Stimulated activated CD4-positive, alpha-beta T cell treated with anti-CD3 and anti-CD28 coated beads, Interleukin-1b, Interleukin-23, amount 100 ng/mL, for 48 hours (primary cell): ENCODE results near the gene PLD1.
"Not testable (repeated sequence)": the region's sequence is repeated elsewhere in the genome, so short reads cannot be mapped to it uniquely, and the experiment has no call there.

Experiments used
- DNase-seq: peaks from one replicate; pipeline ENCODE4 v3.0.0-alpha.2; 2020

Gene PLD1

DNA sequence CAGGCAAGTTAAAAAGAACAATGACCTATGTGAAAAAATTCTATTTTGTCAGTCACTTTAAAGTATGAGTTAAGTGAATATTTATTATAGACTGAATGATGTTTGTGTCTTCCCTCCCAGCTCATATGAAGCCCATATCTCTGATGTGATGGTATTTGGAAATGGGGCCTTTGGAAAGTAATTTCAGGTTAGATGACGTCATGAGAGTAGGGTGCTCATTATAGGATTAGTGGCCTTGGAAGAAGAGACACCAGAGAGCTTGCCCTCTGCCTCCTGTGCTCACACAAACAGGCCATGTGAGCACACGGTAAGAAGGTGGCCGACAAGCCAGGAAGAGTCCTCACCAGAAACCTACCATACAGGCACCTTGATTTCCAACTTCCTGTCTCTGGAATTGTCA lies 211.3 kb downstream of the PLD1 start:
- no peak for DNase-seq

DNA sequence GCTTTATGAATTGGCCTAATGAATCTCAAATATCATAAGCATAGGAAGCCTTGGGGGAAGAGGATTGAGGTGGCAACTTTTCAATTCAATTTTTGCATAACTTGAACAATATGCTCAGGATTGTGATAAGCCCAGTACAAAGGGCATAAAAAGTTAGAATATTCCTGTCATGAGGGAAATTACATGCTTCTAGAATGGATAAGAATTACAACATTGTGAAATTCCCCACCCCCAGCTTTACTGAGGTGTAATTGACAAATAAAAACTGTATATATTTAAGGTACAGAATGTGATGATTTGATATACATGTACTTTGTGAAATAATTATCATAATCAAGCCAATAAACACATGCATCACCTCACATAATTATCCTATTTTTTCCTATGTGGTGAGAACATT lies 217.5 kb downstream of the PLD1 start:
- DNase-seq = no peak

DNA sequence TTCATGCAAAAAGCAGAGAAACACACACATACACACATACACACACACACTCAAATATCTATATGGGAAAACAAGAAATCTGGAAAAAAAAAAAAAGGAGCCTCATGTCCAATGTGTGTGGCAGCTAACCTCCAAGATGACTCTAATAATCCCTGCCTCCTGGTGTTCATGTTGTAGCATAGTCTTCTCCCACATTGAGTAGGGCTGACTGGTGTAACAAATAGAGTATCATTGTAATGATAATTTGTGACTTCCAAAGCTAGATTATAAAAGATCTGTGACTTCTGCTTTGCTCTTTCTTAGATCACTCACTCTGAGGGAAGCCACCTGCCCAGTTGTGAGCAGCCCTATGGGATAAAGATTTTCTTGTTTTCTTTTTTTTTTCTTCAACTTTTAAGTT lies 219.2 kb downstream of the PLD1 start:
- DNase-seq = no peak

DNA sequence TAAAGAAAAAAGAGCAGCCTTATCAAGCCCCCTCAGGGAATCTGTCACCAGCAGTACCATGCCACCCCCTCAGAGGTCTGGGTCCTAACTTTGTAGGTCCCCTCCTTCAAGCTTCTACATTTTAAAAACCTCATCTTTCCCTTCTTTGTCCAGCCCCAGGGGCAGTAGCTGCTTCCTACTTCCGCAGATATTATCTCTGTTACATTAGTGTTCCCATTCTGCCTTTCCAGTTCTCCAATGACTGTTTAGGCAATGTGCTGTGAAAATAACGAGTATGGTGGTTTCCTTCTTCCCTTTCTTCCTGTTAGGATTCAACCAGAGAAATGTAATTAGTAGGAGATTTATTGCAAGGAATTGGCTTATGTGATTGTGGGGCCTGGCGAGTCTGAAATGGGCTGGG lies 224.0 kb downstream of the PLD1 start:
- no peak for DNase-seq

DNA sequence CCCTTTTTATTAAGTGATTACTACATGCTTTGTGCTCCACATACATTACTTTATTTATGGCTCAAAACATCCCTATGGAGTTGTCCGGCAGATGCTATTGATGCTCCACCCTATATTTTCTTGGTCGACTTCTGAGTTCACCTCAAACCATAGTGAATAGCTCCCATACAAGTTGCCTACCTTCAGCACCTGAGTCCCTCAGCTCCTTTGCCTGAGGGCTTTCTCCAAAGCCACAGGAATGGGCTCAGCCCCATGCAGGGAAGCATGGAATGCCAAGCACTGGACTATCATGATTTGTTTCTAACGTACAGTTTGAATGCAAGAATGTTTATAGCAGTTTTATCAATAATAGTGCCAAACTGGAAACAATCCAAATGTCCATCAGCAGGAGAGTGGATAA lies 225.2 kb downstream of the PLD1 start:
- no peak for DNase-seq

DNA sequence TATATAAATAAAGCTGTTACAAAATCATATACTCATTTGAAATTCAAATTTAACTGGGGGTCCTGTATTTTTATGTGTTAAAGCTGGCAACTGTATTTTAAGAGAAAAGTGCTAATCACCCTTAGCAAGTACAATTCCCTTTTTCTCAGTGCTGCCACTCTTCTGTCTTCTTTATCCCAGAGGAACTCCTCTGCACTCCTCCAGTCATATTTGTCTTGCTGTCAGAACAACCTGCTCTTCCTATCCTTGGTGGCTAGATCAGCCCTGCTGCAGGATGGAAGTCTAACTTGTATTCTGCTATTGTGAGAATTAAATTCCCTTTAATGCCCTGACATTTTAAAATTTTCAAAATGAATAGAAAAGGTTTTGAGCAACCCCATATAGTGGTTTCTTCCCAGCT lies 226.2 kb downstream of the PLD1 start:
- no peak for DNase-seq

DNA sequence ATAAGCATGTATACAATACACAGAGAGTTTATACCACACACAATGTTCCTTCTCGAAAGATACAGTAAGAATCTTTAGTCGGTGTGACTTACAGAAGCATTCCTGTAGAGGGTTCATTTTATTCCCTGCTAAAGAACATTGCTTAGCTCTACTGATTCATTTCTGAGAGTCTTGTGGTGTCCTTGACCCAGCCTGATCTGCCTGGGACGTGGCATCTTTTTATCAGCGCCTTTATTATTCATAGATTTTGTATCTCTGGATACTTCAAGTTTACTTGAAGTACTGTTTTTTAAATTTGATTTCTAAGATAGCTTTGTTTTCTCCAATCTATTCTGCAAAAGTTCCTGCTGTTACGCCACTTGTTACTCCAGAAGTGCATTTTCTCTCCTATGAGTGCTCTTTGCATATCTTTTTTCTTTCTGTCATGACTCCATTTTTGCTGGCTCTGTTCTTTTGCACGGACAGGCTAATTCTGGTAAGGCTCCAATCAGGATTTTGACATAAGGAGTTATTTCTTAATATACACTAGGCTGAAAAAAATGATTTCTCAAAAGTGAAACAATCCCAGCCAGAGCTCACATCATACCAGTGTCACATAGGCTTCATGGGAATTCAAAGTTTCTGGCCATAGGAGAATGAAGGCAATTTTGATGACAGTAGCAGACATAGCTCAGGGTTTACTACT lies 235.6 kb downstream of the PLD1 start:
- DNase-seq = no peak

DNA sequence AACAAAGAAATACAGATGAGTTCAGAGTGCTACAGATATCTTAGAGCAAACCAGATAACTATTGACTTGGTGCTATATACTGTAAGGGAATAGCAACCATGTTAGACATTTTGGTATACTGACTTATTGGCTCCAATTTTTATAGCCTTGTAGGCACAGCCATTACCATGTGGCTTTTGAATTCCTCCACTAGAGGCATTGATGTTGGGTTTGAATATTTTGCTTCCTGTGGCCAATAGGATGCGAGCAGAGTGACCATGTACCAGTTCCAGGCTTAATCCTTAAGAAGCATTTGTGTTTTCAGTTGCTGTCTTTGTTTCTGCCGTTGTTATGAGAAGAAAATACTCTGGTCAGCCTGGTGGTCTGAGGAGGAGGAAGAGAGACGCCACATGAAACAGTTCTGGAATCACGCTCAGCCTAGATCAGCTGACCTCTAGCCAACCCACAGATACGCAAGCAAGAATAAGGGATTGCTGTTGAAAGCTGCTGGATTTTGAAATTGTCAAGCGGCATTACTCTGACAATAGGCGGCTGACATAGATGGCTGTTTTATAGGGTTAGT lies 240.6 kb downstream of the PLD1 start:
- DNase-seq = no peak

DNA sequence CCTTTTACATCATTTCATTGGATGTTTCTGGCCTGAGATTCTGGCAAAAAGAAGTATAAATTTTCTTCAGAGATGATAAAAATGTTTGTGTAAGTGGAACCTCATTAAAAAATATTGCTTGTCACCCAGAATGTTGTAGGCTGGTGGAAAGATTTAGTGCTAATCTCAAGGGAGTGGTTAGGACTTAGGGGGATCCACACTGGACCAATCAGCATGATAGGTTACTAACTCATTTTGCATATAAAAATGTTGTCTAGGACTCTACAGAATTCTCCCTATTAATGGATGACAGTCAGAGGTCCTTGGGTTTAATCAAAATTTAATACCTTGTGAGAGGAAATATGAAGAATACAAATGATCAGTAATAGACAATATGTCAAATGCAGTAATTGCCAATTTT lies 241.5 kb downstream of the PLD1 start:
- DNase-seq = no peak

DNA sequence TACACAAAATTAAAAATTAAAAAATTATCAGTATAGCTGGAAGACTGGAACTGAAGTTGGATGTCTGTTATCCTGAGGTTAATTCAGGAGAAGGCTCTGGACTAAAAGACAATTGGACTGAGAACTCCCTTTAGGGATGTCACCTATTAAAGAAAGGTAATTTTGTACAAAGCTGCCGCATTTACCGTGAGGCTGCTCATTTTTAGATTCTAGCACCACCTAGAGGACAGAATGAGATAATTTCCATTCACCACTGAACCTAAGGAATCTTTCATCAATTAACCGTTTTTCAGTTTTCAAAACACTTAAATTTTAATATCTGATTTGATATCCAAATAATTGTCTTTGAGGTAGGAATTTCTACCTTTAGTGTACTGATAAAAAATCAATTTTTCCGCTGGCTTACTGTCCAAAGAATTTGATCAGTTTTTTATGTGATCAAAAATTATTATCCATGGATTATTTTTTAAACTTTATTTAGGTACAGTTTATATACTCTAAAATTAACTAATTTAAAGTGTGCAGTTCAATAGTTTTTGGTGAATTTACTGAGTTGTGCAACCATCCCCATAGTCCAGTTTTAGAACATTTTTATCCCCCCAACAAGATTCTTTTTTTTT lies 243.4 kb downstream of the PLD1 start:
- DNase-seq = no peak

DNA sequence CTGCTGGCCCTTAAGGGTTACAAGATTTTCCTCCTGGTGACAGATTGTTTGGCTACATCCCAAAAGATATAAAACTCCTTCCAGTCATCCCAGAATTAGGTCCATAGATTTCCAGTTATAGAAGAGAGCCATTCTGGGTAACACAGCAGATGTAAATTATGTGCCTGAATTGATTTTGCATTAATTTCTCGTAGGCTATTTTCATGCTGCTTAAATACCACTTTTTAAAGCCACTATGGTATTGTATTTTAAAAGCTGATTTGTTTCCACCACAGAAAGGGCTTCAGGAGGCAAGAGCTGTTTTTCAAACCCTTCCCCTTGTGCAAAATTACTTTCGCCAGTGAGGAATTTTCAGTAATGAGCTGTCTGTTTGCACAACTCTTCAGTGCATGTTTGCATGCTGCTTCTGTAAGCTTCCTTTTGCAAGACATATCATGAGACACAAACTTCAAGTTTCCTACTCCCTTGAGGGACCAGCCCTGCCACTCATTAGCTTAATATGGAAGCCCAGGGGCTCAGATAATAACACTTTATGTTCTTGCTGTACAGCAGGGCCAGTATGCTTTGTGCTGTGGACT lies 244.7 kb downstream of the PLD1 start:
- DNase-seq = no peak

DNA sequence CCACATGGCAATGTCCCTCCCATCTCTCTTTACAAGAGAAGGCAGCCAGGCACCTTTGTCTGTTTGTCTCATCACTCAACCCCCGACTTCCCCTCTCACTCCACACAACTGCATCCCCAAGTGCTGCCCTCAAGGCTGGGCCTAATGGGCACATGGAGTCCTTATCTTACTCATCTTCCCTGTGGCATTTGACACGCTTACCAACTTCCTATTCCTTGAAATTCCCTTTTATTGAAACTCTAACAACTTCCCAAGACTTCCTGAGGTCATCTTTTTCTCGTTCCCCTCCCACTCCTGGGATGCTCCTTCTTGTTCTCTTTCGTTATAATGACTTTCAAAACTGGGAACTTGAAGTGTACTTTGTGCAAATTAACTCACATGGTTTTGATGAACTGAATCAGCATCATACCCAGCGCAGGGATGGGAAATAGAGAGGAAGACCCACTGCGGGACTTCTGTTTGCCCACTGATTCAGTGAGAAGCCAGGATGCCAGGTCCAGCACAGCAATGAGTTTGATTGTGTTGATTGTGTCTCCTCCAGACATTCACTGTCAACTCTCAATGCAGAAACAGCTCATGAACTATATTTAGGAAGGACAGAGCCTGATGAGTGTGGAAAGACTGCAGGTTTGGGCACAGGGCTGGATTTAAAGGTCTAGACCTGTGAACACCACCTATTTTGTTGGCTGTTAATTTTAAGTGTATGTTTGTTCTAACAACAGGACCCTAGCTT lies 245.4 kb downstream of the PLD1 start:
- no peak for DNase-seq

DNA sequence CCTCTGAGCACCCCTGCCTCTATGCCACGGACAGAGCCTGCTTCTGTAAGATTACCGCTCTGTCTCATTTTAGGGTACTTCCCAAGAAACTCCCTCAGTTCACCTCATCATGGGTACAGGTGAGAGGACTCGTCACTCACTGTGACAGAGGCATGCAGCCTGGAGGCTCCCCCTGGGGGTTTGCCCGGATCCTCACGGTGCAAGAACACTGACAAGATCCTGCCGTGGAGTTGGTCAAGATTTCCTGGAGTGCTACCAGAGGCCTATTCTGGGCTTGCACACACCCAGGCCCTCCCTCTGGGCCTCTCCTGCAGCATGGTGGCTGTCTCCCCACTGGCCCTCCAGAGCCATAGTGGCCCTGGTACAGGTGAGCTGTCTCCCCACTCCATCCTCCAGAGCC lies 247.0 kb downstream of the PLD1 start:
- peak; percentile 16 for DNase-seq

DNA sequence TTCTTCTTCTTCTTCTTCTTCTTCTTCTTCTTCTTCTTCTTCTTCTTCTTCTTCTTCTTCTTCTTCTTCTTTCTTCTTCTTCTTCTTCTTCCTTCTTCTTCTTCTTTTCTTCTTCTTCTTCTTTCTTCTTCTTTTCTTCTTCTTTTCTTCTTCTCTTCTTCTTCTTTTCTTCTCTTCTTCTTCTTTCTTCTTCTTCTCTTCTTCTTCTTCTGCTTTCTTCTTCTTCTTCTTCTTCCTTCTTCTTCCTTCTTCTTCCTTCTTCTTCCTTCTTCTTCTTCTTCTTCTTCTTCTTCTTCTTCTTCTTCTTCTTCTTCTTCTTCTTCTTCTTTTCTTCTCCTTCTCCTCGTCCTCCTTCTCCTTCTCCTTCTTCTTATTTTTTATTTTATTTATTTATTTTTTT lies 247.8 kb downstream of the PLD1 start:
- DNase-seq = not testable (repeated sequence)

DNA sequence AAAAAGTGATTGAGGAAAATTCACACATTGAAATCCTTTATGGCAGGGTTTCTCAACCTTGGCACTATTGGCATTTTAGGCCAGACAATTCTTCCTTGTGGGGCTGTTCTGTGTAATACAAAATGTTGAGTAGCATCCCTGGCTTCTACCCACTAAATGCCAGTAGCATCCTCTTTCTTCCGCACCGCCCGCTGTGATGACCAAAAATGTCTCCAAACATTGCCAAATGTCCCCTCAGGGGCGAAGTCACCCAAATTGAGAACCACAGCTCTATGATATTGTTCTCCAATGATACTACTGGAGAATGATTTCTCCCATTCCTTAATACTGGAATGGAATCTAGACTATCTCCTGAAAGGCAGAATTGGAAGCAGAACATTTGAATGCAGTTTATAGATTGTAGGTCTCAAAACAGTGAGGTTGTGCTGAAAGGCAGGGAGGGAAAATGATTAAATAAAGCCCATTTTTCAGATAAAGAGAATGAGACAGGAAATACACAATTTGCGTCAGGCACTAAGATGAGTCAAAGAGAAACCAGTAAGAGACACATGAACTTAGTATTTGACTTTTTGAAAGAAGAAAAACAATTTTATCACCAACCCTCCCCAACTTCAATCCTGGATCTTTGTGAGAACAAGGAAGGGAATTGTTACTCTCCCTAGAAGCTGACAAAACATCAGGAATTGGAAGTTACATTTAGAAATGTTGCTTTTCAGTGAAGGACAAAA lies 248.5 kb downstream of the PLD1 start:
- no peak for DNase-seq

DNA sequence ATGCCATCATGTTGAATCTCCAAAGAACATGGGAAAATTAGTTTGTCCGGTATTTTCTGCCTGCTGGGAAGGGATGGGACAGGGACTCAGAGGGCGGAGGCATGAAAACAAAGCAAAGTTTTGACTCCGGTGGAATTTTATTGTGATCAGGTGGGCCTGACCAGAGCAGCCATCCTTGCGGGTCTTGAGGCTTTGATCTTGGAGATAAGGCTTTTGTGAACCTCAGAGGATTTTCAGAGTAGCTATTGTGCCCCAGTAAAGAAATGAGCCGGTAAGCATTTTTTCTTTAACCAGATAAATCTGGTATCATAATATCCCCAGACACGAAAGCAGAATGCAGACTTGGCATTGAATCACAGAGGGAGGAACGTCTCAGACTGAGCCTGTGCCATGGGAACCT lies 250.7 kb downstream of the PLD1 start:
- no peak for DNase-seq

DNA sequence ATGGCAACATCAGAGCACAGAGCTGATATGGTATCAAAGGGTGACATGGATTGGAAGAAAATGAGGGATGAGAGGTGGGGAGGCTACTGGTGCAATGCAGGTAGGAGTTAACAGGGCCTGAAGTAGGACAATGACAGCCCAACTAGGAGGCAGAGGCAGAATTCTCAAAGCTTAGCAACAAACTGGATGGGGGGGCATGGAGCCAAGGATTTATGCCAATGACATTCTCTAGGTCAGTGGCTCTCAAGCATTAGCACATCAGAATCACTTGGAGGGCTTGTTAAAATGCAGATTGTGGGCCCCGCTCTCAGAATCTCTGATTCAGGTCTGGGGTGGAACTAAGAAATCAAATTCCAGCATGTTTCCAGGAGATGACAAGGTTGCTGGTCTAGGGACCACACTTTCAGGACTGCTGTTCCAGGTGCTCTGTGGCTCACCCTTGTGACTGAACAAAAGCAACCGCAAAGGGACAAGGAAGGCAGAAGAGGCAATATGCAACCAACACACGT lies 252.0 kb downstream of the PLD1 start:
- no peak for DNase-seq

DNA sequence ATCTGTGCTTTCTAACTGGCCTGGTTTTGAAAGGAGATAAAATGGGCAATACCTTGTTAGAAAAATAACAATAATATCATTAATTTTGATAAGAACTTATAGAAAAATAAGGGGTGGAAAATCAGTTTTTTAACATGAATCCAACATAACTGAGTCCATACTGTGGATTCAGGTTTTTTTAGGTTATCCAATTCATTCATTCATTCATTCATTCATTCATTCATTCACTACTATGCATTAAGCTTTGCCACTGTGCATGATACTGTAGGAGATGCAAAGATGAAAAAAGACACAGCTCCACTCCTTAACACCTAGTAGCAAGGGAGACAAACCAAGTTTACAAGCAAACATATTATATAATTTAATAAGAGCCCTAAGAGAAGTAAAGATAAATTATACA lies 253.1 kb downstream of the PLD1 start:
- no peak for DNase-seq

DNA sequence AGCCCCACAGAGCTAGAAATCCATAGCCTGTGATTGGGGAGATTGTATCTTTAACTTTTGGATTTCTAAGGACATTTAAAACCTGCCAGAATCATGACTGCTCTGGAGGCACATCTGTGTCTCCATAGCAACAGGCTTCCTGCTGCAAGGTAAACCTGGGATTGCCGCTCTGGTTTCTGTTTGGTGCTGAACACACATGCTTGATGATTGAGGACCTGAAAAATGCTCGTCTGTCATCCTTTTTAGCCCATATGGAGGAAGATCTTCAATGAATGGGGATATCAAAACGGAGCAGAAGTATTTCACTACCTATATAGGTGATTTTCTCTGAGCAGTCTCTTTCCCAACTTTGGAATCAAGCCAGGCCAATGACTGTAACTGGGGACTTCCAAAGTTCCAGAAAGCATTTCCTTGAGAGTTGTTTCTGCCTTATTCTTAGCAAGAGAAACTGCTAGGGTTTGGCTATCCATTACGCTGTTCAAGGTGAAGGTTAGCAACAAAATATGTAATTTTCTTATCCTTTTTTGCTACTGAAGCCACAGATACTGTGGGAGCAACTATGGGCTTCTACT lies 253.6 kb downstream of the PLD1 start:
- DNase-seq = no peak

DNA sequence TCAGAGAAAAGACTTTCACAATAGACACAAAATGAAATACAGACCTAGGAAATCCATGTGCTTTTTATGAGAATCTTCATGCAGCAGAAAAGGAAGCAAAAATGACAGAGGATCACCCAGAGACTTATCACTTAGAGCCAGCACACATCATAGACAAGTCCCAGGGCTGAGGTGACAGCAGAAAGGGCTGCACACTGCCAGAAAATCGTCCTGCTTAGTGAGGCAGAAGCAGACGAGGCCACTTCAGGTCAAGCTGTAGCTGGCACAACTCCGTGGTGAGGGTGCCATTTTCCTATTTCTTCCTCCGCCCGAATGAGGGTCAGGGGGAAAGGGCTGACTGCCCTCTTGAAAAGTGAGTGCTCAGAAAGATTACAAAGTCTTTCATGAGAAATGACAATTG lies 254.1 kb downstream of the PLD1 start:
- DNase-seq = no peak

DNA sequence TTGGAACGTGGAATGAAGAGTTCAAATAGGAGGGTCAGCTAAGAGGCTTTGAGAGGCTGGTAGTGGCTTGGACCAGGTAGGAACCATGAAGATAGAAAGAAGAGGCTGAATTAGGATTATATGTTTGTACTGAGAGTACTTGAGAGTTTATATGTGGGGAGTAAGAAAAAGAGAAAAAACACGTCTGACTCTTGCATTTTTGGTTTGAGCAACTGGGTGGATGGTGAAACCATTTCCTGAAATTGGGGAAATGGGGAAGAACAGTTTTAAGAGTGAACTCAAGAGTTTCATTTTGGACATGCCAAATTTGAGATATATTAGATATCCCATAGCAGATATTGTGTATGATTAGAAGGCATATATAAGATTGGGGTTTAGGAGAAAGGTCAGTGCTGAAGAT lies 257.2 kb downstream of the PLD1 start:
- DNase-seq = no peak

DNA sequence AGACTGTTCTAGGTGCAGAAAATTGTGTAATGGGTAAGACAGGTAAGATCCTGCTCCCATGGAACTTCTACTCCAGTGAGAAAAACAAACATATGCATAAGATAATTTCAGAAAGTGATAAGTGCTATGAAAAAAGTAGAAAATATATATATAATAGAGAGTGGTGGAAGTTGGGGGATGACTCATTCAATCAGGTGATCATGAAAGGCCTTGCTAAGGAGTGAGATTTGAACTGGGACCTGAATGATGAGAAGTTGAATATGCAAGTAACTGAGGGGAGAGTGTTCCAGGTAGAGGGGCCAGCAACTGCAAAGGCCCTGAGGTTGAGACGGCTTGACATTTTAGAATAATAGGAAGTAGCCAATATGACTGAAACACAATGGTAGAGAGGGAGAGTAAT lies 257.8 kb downstream of the PLD1 start:
- no peak for DNase-seq

DNA sequence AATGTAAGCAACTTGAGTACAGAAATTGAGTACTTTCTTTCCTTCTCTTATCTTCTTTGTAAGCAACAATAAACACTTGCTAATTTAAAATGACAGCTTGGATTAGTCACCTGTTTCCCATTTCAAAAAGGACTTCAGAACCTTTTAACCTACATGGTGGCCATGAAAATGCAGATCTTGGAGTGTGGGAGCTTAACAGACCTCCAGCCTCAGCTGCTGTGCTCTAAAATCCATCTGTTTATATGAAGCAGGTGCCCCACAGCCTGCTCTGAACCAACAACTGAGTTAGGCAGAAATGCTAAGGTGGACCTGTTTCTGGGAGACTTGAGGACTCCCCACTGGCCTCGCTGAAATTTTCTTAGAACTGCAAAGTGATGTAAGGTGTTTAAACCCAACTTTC lies 259.0 kb downstream of the PLD1 start:
- DNase-seq = no peak
